Suprapubic skin (tissue), 4 donors: ENCODE data around the gene CD86. TPM values are rescaled to one million over a fixed set of nuclear protein-coding genes. Genes with fewer than 3 reads are reported as not detected.

Source experiments
- DNase-seq, 2 donors: peaks; one replicate each; pipeline ENCODE4 v3.0.0-alpha.2; 2019; ENCODE audit warnings: low spot score in 2 of 2
- H3K27ac ChIP-seq: fragments of 200-600 bp; sonication (generic); one replicate; pipeline ENCODE4 v1.5.1; 2019
- H3K27me3 ChIP-seq: fragments of 200-600 bp; sonication (generic); one replicate; pipeline ENCODE4 v1.5.1; 2019
- H3K36me3 ChIP-seq: fragments of 200-600 bp; sonication (generic); one replicate; pipeline ENCODE4 v1.5.1; 2019
- H3K4me1 ChIP-seq: fragments of 200-600 bp; sonication (generic); one replicate; pipeline ENCODE4 v1.5.1; 2019
- H3K4me3 ChIP-seq: fragments of 200-600 bp; sonication (generic); one replicate; pipeline ENCODE4 v1.5.1; 2019; ENCODE audit warnings: mild to moderate bottlenecking
- H3K9me3 ChIP-seq: fragments of 200-600 bp; sonication (generic); one replicate; pipeline ENCODE4 v1.5.1; 2019
- CTCF ChIP-seq, 2 donors: fragments of 200-600 bp in 1 of 2; fragments of 450-650 bp in 1 of 2; sonication (generic) in 1 of 2; IDR thresholded peaks; one replicate each; pipeline ENCODE4 v1.5.1; 2016 to 2019; ENCODE audit warnings: antibody characterized with exemption in 2 of 2, mild to moderate bottlenecking in 1 of 2, moderate library complexity in 1 of 2
- EP300 ChIP-seq: sonication (generic); formaldehyde crosslinking; IDR thresholded peaks from one replicate; pipeline ENCODE4 v1.6.1; 2017; ENCODE audit warnings: antibody characterized with exemption
- POLR2A ChIP-seq, 2 donors: fragments of 450-650 bp; IDR thresholded peaks; one replicate each; pipeline ENCODE4 v1.6.1; 2017; ENCODE audit warnings: antibody characterized with exemption in 2 of 2, mild to moderate bottlenecking in 2 of 2, moderate library complexity in 2 of 2
- POLR2AphosphoS5 ChIP-seq, 3 donors: sonication (generic); formaldehyde crosslinking; IDR thresholded peaks; one replicate each; pipeline ENCODE4 v1.6.1; 2017; ENCODE audit warnings: antibody characterized with exemption in 3 of 3
- WGBS: methylation state at CpG from one replicate; pipeline ENCODE4 v1.1.5; 2018; 5-methylcytosine and 5-hydroxymethylcytosine counted together
- total RNA-seq, 4 donors: library from RNA; depleted of rRNA; stranded (reverse); fragments of >200 nt; gene quantifications; one replicate each; pipeline ENCODE4 v1.1.0, GENCODE V29; 2016

The CD86 gene
- total RNA-seq, 4 donors from 2014 or later = 2.2 to 12.2 (median 3.3) TPM

DNA sequence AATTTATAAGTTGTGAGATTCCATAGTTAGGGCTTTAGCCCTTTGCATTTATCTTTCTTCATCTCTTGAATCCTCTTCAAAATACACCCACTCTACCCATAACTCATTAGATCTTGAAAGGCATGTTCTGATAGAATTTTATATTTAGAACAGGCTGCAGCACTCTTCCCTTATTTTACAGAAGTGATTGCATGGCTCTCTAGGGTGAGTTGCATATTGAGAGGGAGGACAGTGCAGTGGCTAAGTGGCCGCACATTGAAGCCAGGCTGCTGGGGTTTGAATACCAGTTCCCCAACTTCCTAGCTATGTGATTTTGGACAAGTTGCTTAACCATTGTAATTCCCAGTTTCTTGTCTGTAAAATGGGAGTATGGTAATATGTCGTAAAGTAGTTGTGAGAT is 2.5 kb downstream of the CD86 start:
- no peak overlapping the region for H3K27ac ChIP-seq
- 81% methylated on average over 2 of the region's 2 CpGs for WGBS
- H3K36me3 ChIP-seq = no peaks in the 10 kb centered on the region
- no peak overlapping the region for H3K4me3 ChIP-seq
- H3K9me3 ChIP-seq = no peaks in the 10 kb centered on the region
- H3K4me1 ChIP-seq = no peaks in the 10 kb centered on the region
- H3K27me3 ChIP-seq = no peaks in the 10 kb centered on the region
- DNase-seq = no peak
- TF ChIP-seq CTCF (IDR thresholded peaks at IDR 0.05) (no peak), POLR2A (IDR thresholded peaks at IDR 0.05) (no peak), POLR2AphosphoS5 (IDR thresholded peaks at IDR 0.05) (no peak), EP300 (no peak)

GRCh38 chr3:122058294-122058693 is 3.1 kb downstream of the CD86 start:
- TF ChIP-seq POLR2A (IDR thresholded peaks at IDR 0.05) (no peak), CTCF (IDR thresholded peaks at IDR 0.05) (no peak), POLR2AphosphoS5 (IDR thresholded peaks at IDR 0.05) (no peak), EP300 (no peak)
- Histone ChIP-seq H3K27ac (no peak overlapping the region), H3K4me1 (no peaks in the 10 kb centered on the region), H3K4me3 (no peak overlapping the region), H3K27me3 (no peaks in the 10 kb centered on the region), H3K9me3 (no peaks in the 10 kb centered on the region), H3K36me3 (no peaks in the 10 kb centered on the region)
- DNase-seq = no peak
- WGBS = 79% methylated on average over 1 of the region's 1 CpG

DNA sequence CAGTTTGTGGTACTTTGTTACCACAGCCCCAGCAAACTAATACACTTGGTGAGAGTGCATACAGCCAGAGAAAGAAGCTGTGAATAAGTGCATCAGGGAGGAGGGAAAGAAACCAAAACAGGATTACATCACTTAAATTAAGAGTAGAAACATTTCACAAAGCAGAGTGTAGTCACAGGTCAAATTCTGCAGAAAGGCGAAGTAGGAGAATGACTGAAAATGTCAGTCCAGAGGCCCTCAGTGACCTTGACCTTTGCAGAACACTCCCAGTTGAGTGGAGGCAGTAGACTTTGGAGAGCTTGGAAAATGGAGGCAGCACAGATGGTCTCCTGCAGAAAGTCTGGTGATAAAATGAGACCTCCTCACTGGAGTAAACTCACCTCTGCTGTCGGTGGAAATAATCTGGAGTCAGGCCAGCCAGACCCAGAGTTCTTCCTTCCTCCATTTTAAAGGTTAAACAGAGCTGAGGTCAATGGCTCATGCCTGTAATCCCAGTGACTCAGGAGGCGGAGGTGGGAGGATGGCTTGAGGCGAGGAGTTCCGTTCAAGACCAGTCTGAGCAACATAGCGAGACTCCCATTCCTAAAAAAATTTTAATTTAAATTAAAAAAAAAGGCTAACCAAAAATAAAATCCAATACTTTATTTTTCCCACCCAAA is 5.0 kb downstream of the CD86 start:
- TF ChIP-seq CTCF (IDR thresholded peaks at IDR 0.05) (no peak), POLR2A (IDR thresholded peaks at IDR 0.05) (no peak), POLR2AphosphoS5 (IDR thresholded peaks at IDR 0.05) (no peak), EP300 (no peak)
- H3K27ac ChIP-seq = no peak overlapping the region
- no peaks in the 10 kb centered on the region for H3K27me3 ChIP-seq
- H3K4me1 ChIP-seq = no peaks in the 10 kb centered on the region
- no peak for DNase-seq
- H3K36me3 ChIP-seq = no peaks in the 10 kb centered on the region
- no peak overlapping the region for H3K4me3 ChIP-seq
- WGBS = 86% methylated on average over 6 of the region's 6 CpGs
- no peaks in the 10 kb centered on the region for H3K9me3 ChIP-seq

DNA sequence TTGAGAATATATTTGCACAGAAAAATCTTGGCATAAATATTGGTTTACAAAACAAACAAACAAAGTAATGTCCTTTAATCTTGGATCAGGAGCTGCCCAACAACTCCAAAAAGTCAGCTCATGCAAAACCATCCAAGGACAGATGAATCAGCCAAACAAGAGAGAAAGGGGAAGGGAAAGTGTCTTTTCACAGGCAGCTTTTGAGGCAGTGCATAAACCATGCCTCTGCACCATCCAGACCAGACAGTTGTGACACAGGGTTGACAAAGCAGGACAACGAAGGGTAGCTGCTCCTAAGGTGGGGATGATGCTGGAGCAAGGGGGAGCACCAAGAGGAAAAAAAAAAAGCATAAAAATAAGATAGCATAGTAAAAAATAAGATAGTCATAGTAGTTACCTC is 8.7 kb downstream of the CD86 start:
- Histone ChIP-seq H3K27me3 (no peaks in the 10 kb centered on the region), H3K4me3 (no peak overlapping the region), H3K4me1 (no peaks in the 10 kb centered on the region), H3K36me3 (no peaks in the 10 kb centered on the region), H3K27ac (no peak overlapping the region), H3K9me3 (no peaks in the 10 kb centered on the region)
- DNase-seq = no peak
- no peak for TF ChIP-seq CTCF (IDR thresholded peaks at IDR 0.05)
- no peak for TF ChIP-seq EP300
- TF ChIP-seq POLR2A (IDR thresholded peaks at IDR 0.05) = no peak
- no peak for TF ChIP-seq POLR2AphosphoS5 (IDR thresholded peaks at IDR 0.05)
- WGBS = 56% methylated on average over 1 of the region's 1 CpG

DNA sequence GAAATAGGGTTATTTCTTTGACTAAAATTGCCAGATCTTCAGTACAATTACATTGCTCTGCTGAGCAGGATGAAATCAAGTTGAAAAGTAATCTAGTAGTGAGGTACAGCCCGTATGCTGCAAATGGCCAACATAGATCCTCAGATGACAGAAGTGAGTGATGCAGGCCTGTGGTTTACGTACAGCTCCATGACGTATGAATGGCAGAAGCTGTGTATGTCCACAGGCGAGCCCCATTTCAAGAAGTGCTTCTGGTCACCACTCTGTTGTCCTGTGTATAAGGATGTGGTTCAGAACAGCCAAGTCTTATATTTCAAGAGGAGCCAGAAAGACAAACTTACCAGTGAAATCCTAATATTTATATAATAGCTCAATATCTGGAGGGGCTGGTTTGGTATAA is 9.2 kb downstream of the CD86 start:
- TF ChIP-seq POLR2A (IDR thresholded peaks at IDR 0.05) (no peak), CTCF (IDR thresholded peaks at IDR 0.05) (no peak), EP300 (no peak), POLR2AphosphoS5 (IDR thresholded peaks at IDR 0.05) (no peak)
- Histone ChIP-seq H3K4me1 (no peaks in the 10 kb centered on the region), H3K4me3 (no peak overlapping the region), H3K9me3 (no peaks in the 10 kb centered on the region), H3K27me3 (no peaks in the 10 kb centered on the region), H3K27ac (no peak overlapping the region), H3K36me3 (no peaks in the 10 kb centered on the region)
- DNase-seq = no peak
- WGBS = 79% methylated on average over 4 of the region's 4 CpGs
